K562 (cell line): ENCODE measurements around the gene PLSCR3. TPM values are rescaled to one million over a fixed set of nuclear protein-coding genes. Genes with fewer than 3 reads are reported as not detected.

ENCODE experiments used
- CBX8 ChIP-seq: fragments of 200-600 bp; sonication (generic); IDR thresholded peaks from 2 replicates; pipeline ENCODE4 v1.6.1; 2012; ENCODE audit warnings: borderline replicate concordance, mixed run types, low read depth, mild to moderate bottlenecking, moderate library complexity, mixed read lengths, low read length, control low read depth, inconsistent platforms; ENCODE audit not compliant: poor library complexity, severe bottlenecking; ENCODE audit errors: extremely low read depth
- CC2D1A ChIP-seq: fragments of 450-650 bp; IDR thresholded peaks from 2 replicates; pipeline ENCODE4 v1.6.1; 2017; ENCODE audit warnings: mild to moderate bottlenecking
- GABPB2 ChIP-seq: fragments of 250-450 bp; sonication (Bioruptor Pico); conservative IDR thresholded peaks from 2 replicates; pipeline ENCODE4 v1.5.1; 2021; ENCODE audit warnings: mild to moderate bottlenecking
- GATA2 ChIP-seq: sonication (generic); formaldehyde crosslinking; IDR thresholded peaks from 2 replicates; pipeline ENCODE4 v1.4.0; 2020; ENCODE audit warnings: mild to moderate bottlenecking, missing genetic modification reagents
- HDGF ChIP-seq: fragments of 450-650 bp; IDR thresholded peaks from 2 replicates; pipeline ENCODE4 v1.6.1; 2016
- PRDM10 ChIP-seq: fragments of 450-650 bp; IDR thresholded peaks from 2 replicates; pipeline ENCODE4 v1.6.1; 2018; ENCODE audit not compliant: partially characterized antibody
- PRPF4 ChIP-seq: fragments of 200-400 bp; formaldehyde crosslinking; IDR thresholded peaks from one replicate; pipeline ENCODE4 v1.6.1; 2017; ENCODE audit warnings: low read length, low read depth, mild to moderate bottlenecking; ENCODE audit not compliant: insufficient read depth, poor library complexity, severe bottlenecking
- SMARCC2 ChIP-seq: fragments of 450-650 bp; IDR thresholded peaks from 2 replicates; pipeline ENCODE4 v1.6.1; 2017; ENCODE audit warnings: antibody characterized with exemption, moderate library complexity, mild to moderate bottlenecking, low read depth
- TEAD2 ChIP-seq: fragments of 450-650 bp; IDR thresholded peaks from 2 replicates; pipeline ENCODE4 v1.6.1; 2016; ENCODE audit warnings: missing genetic modification characterization, control low read depth, missing compliant biosample characterization
- THAP7 ChIP-seq: fragments of 250-450 bp; sonication (Bioruptor Pico); IDR thresholded peaks from 2 replicates; pipeline ENCODE4 v1.5.0; 2021
- ZNF76 ChIP-seq: fragments of 250-450 bp; sonication (Bioruptor Pico); IDR thresholded peaks from 2 replicates; pipeline ENCODE4 v1.4.0; 2020; ENCODE audit warnings: mild to moderate bottlenecking, moderate library complexity, borderline replicate concordance
- polyA plus RNA-seq, 8 experiments: library from polyadenylated mRNA; depleted of rRNA in 4 of 8; stranded (reverse) in 5 of 8; unstranded in 3 of 8; fragments of >200 nt; fragmentation: Nextera tagmentation in 2 of 8; fragmentation: Illumina TruSeq in 1 of 8; extraction: Ambion mirVana in 2 of 8; extraction: Trizol in 1 of 8; gene quantifications; 2 replicates each; pipeline versions ENCODE4 v1.2.1 to v1.2.3, GENCODE V29; 2011 to 2014; ENCODE audit warnings: inconsistent platforms in 1 of 8, missing spikeins in 1 of 8
- total RNA-seq, 7 experiments: library from RNA; depleted of rRNA in 6 of 7; stranded (reverse); fragments of >200 nt in 6 of 7; fragmentation: Illumina TruSeq in 2 of 7; extraction: Trizol in 2 of 7; gene quantifications; 2 replicates each; pipeline versions ENCODE4 v1.2.1 to v1.2.3, GENCODE V29; 2011 to 2021; ENCODE audit warnings: low replicate concordance in 1 of 7
- TF ChIP-seq, protein P1 (sequence below): fragments of 450-650 bp; conservative IDR thresholded peaks from 2 replicates; pipeline ENCODE4 v1.6.1; 2016; ENCODE audit warnings: missing genetic modification characterization, low read depth, mild to moderate bottlenecking, missing compliant biosample characterization, moderate library complexity
- TF ChIP-seq, protein P2 (sequence below), 2 experiments: fragments of 450-650 bp; formaldehyde crosslinking in 1 of 2; IDR thresholded peaks; 2 replicates each; pipeline versions ENCODE4 v1.4.0 to v1.6.1; 2014 to 2020; ENCODE audit warnings: mild to moderate bottlenecking in 2 of 2, borderline replicate concordance in 1 of 2, low read depth in 1 of 2

Gene PLSCR3
- total and polyA plus RNA-seq, 9 of the 15 experiments (the other 6 are each of a cell fraction or from before 2014, with no cell fraction given) = 3.2 to 16.8 (median 4.5) TPM

- TF ChIP-seq PRDM10 = no peak
- no peak for TF ChIP-seq ZNF76 (CRISPR knock-in tag)
- TF ChIP-seq, protein P1, sequence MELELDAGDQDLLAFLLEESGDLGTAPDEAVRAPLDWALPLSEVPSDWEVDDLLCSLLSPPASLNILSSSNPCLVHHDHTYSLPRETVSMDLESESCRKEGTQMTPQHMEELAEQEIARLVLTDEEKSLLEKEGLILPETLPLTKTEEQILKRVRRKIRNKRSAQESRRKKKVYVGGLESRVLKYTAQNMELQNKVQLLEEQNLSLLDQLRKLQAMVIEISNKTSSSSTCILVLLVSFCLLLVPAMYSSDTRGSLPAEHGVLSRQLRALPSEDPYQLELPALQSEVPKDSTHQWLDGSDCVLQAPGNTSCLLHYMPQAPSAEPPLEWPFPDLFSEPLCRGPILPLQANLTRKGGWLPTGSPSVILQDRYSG (tag) = no peak
- TF ChIP-seq THAP7 = no peak
- TF ChIP-seq CBX8 = no peak
- TF ChIP-seq HDGF = no peak
- no peak for TF ChIP-seq SMARCC2
- TF ChIP-seq PRPF4 = no peak
- TF ChIP-seq GABPB2 (CRISPR knock-in tag) = no peak
- TF ChIP-seq TEAD2 = no peak
- TF ChIP-seq GATA2 = no peak
- no peak for TF ChIP-seq CC2D1A
- TF ChIP-seq, protein P2, sequence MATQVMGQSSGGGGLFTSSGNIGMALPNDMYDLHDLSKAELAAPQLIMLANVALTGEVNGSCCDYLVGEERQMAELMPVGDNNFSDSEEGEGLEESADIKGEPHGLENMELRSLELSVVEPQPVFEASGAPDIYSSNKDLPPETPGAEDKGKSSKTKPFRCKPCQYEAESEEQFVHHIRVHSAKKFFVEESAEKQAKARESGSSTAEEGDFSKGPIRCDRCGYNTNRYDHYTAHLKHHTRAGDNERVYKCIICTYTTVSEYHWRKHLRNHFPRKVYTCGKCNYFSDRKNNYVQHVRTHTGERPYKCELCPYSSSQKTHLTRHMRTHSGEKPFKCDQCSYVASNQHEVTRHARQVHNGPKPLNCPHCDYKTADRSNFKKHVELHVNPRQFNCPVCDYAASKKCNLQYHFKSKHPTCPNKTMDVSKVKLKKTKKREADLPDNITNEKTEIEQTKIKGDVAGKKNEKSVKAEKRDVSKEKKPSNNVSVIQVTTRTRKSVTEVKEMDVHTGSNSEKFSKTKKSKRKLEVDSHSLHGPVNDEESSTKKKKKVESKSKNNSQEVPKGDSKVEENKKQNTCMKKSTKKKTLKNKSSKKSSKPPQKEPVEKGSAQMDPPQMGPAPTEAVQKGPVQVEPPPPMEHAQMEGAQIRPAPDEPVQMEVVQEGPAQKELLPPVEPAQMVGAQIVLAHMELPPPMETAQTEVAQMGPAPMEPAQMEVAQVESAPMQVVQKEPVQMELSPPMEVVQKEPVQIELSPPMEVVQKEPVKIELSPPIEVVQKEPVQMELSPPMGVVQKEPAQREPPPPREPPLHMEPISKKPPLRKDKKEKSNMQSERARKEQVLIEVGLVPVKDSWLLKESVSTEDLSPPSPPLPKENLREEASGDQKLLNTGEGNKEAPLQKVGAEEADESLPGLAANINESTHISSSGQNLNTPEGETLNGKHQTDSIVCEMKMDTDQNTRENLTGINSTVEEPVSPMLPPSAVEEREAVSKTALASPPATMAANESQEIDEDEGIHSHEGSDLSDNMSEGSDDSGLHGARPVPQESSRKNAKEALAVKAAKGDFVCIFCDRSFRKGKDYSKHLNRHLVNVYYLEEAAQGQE (IDR thresholded peaks at IDR 0.05; ENCODE audit: borderline replicate concordance) = no peak
- TF ChIP-seq, protein P2 (CRISPR knock-in tag; IDR thresholded peaks at IDR 0.05; ENCODE audit: low read depth) = no peak
These were observed at the start of gene PLSCR3 (continued) for GRCh38 chr17:7394452-7395191.
